ENCODE measurements around the gene NTMT2.

DNA sequence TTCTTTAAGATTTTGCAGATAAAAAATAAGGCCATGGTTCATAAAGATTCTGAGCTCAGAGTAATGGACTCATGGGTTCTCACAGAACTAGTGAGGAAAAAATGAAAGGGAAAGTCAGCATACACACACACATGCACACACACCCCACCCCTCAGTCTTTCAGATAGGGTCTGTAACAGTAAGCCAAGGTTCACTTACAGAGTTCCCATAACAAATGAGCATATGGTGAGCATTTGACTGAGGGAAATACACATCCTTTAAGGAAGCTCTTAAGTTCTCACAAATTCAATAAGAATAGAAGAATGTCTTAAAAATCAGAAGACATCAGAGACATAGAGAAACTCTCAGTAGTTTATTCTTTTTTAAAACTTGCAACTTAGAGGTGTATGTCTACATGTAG lies 57.9 kb downstream of the NTMT2 start:
- no peak for TF ChIP-seq ELF4 (IDR thresholded peaks at IDR 0.05)
- no peak for TF ChIP-seq SUZ12 (IDR thresholded peaks at IDR 0.05)
- no peak for TF ChIP-seq SP1 (IDR thresholded peaks at IDR 0.05)
- TF ChIP-seq FOXA1 (IDR thresholded peaks at IDR 0.05), result no peak
- no peak for TF ChIP-seq ZNF384 (IDR thresholded peaks at IDR 0.05)

Data from HEK293T (cell line).